ENCODE data around the gene SORL1. TPM values are rescaled to one million over a fixed set of nuclear protein-coding genes. Genes with fewer than 3 reads are reported as not detected.

SORL1 gene
- total RNA-seq, 1 experiment from 2014 or later = 68.3 TPM

DNA sequence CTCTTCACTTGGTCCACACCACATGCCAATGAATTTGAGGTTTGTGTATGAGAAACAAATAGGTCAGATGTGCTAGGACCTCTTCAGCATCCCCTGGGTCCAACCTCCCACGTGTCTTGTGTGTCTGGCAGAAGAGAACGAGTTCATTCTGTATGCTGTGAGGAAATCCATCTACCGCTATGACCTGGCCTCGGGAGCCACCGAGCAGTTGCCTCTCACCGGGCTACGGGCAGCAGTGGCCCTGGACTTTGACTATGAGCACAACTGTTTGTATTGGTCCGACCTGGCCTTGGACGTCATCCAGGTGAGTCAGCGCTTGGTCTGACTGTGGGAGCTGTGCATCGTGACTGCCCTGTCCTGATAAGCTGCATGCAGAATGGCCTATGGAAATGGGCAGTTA, 101.7 kb downstream of the SORL1 start:
- peaks cover 22 to 66% (median 47%) of the 10 kb centered on the region in 3 experiments; a peak in 6 of 7 replicates for H3K36me3 Mint-ChIP-seq (ENCODE audit: insufficient read depth in 1 of 3, low read depth in 3 of 3)
- Histone ChIP-seq H3K79me1 (ENCODE audit: insufficient read depth, low read depth, low read length, poor library complexity, severe bottlenecking) (no peaks in the 10 kb centered on the region), H3K56ac (ENCODE audit: insufficient read length, low read depth, low read length) (no peak overlapping the region), H3K4ac (ENCODE audit: low read depth, low read length) (no peak overlapping the region), H2BK120ac (ENCODE audit: low read depth, low read length, poor library complexity, severe bottlenecking) (no peak overlapping the region), H2AFZ (ENCODE audit: low read length) (no peak overlapping the region), H4K8ac (replicated peaks; ENCODE audit: insufficient read length, low read depth, low read length) (no peak overlapping the region), H2AK5ac (ENCODE audit: insufficient read length, low read length) (no peak overlapping the region), H3K14ac (ENCODE audit: insufficient read depth, low read length) (no peak overlapping the region), H3K27ac (ENCODE audit: insufficient read length, low read depth, low read length) (no peak overlapping the region), H2BK15ac (ENCODE audit: low read depth, low read length) (no peak overlapping the region), H3K18ac (ENCODE audit: insufficient read length, low read depth, low read length) (no peak overlapping the region), H2BK20ac (ENCODE audit: low read depth, low read length, poor library complexity, severe bottlenecking) (no peak overlapping the region), H3K9me3 (ENCODE audit: control insufficient read depth, low read depth, low read length) (no peaks in the 10 kb centered on the region), H2BK12ac (ENCODE audit: insufficient read length, low read depth, low read length) (no peak overlapping the region), H3K9ac (ENCODE audit: extremely low read depth, insufficient read length, low read length) (no peak overlapping the region), H4K20me1 (ENCODE audit: control insufficient read depth, insufficient read depth, insufficient read length) (no peaks in the 10 kb centered on the region), H4K91ac (ENCODE audit: insufficient read length, low read depth, low read length) (no peak overlapping the region), H3K79me2 (ENCODE audit: insufficient read depth, low read length) (no peaks in the 10 kb centered on the region), H4K5ac (ENCODE audit: insufficient read length, low read depth, low read length) (no peak overlapping the region), H2BK5ac (ENCODE audit: insufficient read length, low read length) (no peak overlapping the region), H3K4me1 (ENCODE audit: insufficient read depth, low read length) (no peaks in the 10 kb centered on the region), H3K4me2 (ENCODE audit: insufficient read depth, insufficient read length, low read length) (no peak overlapping the region), H3K23ac (ENCODE audit: insufficient read length, low read depth, low read length) (no peak overlapping the region), H3T11ph (ENCODE audit: low read length) (no peak overlapping the region), H3K27me3 (ENCODE audit: insufficient read depth, low read length) (no peaks in the 10 kb centered on the region), H3K23me2 (ENCODE audit: insufficient read length, low read depth, low read length, poor library complexity, severe bottlenecking) (no peaks in the 10 kb centered on the region)
- DNase-seq = no peak
- H3K9me3 Mint-ChIP-seq = no peaks in the 10 kb centered on the region
- no peak overlapping the region for H3K4me3 Mint-ChIP-seq
- H3K27me3 Mint-ChIP-seq (ENCODE audit: low read depth) = no peaks in the 10 kb centered on the region
- TF ChIP-seq, protein P1, sequence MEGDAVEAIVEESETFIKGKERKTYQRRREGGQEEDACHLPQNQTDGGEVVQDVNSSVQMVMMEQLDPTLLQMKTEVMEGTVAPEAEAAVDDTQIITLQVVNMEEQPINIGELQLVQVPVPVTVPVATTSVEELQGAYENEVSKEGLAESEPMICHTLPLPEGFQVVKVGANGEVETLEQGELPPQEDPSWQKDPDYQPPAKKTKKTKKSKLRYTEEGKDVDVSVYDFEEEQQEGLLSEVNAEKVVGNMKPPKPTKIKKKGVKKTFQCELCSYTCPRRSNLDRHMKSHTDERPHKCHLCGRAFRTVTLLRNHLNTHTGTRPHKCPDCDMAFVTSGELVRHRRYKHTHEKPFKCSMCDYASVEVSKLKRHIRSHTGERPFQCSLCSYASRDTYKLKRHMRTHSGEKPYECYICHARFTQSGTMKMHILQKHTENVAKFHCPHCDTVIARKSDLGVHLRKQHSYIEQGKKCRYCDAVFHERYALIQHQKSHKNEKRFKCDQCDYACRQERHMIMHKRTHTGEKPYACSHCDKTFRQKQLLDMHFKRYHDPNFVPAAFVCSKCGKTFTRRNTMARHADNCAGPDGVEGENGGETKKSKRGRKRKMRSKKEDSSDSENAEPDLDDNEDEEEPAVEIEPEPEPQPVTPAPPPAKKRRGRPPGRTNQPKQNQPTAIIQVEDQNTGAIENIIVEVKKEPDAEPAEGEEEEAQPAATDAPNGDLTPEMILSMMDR (conservative IDR thresholded peaks at IDR 0.05) = no peak
- no peak overlapping the region; a peak in 2 of 7 replicates for H3K27ac Mint-ChIP-seq
- no CpG with 5 or more reads among the region's 11 CpGs for WGBS (ENCODE audit: extremely low coverage, insufficient read length, low lambda C conversion rate)
- peaks cover 3 to 6% of the 10 kb centered on the region in 2 experiments; a peak in 3 of 4 replicates for H3K4me1 Mint-ChIP-seq

Measured in H9 (cell line).